ENCODE measurements around the gene RPGRIP1L.
"Not testable (repeated sequence)": the region's sequence is repeated elsewhere in the genome, so short reads cannot be mapped to it uniquely, and the experiment has no call there.

RPGRIP1L gene

GRCh38 chr16:53704445-53704813 is 770 bp upstream of the RPGRIP1L start:
- no peak for DNase-seq (ENCODE audit: low read depth)
- no peak for TF ChIP-seq CTCF (conservative IDR thresholded peaks at IDR 0.05; ENCODE audit: control insufficient read depth, insufficient read depth, low read depth, low read length)
- H3K4me3 ChIP-seq (ENCODE audit: control insufficient read depth, low read depth, low read length): peak overlapping the region; percentile 66

GRCh38 chr16:53698271-53698670 is 5.4 kb downstream of the RPGRIP1L start:
- not testable (repeated sequence) for DNase-seq (ENCODE audit: low read depth); H3K4me3 ChIP-seq (ENCODE audit: control insufficient read depth, low read depth, low read length)

DNA sequence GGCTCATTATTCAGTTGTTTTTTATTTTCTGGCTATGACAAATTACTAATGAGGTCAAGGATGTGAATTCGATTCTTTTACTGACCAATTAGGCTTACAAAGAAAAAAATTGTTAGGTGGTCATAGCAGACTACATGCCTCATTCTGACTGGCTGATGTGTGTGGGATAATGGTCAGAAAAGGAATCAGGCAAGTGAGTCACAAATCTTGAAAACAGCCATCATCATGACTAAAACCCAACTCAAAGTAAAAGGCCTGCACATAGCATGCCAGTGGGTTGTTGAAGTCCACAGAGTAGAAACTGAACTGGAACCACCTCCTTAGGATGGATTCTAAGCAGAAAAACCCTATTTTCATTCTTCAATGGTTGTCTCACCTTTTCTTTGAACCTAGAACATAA is 8.6 kb downstream of the RPGRIP1L start:
- H3K4me3 ChIP-seq (ENCODE audit: control insufficient read depth, low read depth, low read length): no peak overlapping the region
- peak; percentile 95 for DNase-seq (ENCODE audit: low read depth)
- TF ChIP-seq CTCF (conservative IDR thresholded peaks at IDR 0.05; ENCODE audit: control insufficient read depth, insufficient read depth, low read depth, low read length): no peak

DNA sequence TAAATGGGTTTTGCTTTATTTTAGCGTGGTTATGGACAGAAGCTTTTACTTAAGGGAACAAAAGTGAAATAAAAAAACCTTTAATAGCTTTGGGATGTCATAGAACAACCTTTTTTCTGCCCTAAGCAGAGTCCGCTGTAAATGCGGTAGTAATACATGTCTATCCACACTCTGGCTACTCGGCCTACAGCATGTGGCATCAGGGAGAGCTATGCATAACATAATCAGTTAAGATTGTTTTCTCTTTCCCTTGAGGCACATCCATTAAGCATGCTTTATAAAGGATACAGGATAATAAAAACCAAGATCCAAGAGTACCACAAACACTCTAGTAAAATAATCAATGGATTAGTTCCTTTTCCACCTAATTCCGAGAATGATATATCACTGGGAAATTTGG is 10.3 kb downstream of the RPGRIP1L start:
- no peak for TF ChIP-seq CTCF (conservative IDR thresholded peaks at IDR 0.05; ENCODE audit: control insufficient read depth, insufficient read depth, low read depth, low read length)
- no peak overlapping the region for H3K4me3 ChIP-seq (ENCODE audit: control insufficient read depth, low read depth, low read length)

GRCh38 chr16:53692146-53692545 is 11.5 kb downstream of the RPGRIP1L start:
- TF ChIP-seq CTCF (conservative IDR thresholded peaks at IDR 0.05; ENCODE audit: control insufficient read depth, insufficient read depth, low read depth, low read length): no peak
- DNase-seq (ENCODE audit: low read depth): no peak
- H3K4me3 ChIP-seq (ENCODE audit: control insufficient read depth, low read depth, low read length): no peak overlapping the region

More for the DNA sequence above, 10.3 kb downstream of the RPGRIP1L start:
- no peak for DNase-seq (ENCODE audit: low read depth)

DNA sequence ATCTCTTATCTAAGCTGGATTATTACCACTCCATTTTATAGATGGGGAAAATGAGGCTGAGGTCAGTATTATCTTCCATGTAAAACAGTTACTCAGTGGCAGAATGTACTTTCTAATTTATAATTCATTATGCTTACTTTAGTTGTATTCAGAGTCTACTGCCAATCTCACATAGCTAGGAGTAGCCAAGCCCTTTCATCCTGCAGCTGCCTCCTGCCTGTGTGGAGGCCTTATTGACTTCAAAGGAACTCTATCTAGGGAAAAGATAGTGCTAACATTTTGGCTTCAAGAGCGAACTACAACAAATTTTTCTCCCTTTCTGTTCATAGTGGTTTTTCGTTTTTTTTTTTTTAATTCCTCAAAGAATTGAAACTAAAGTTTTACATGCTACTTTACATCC is 12.9 kb downstream of the RPGRIP1L start:
- H3K4me3 ChIP-seq (ENCODE audit: control insufficient read depth, low read depth, low read length): no peak overlapping the region
- no peak for TF ChIP-seq CTCF (conservative IDR thresholded peaks at IDR 0.05; ENCODE audit: control insufficient read depth, insufficient read depth, low read depth, low read length)
- DNase-seq (ENCODE audit: low read depth): no peak

- DNase-seq (ENCODE audit: low read depth): peak; percentile 55
- TF ChIP-seq CTCF (conservative IDR thresholded peaks at IDR 0.05; ENCODE audit: control insufficient read depth, insufficient read depth, low read depth, low read length): no peak
- no peak overlapping the region for H3K4me3 ChIP-seq (ENCODE audit: control insufficient read depth, low read depth, low read length)
Observed at GRCh38 chr16:53689636-53690035, 14.0 kb downstream of the RPGRIP1L start.

Measured in fibroblast of mammary gland (primary cell).